HepG2 (cell line): ENCODE results near the gene CAPZB. TPM values are rescaled to one million over a fixed set of nuclear protein-coding genes. Genes with fewer than 3 reads are reported as not detected.
A peak's percentile ranks its signal among the peaks of the same experiment; 100 is the strongest.

ENCODE experiments used
- ATAC-seq: fragments of 200-7000 bp; cut with Tn5 transposase; 3 replicates; pipeline ENCODE4 v1.9.1; 2020; ENCODE audit warnings: mild to moderate bottlenecking, moderate library complexity
- BruUV-seq: library from RNA; stranded (reverse); fragments of 400-500 nt; replicated peaks from 2 replicates; lab custom pipeline; 2021; lab: Mats Ljungman, UMichigan
- CTCF ChIA-PET: fragments of 300-600 bp; formaldehyde crosslinking; extraction: SDS; loops from one replicate; lab custom pipeline; 2021; ENCODE audit warnings: low total read pairs, inconsistent platforms, low intra/inter-chr PET ratio; lab: Yijun Ruan, JAX
- POLR2A ChIA-PET: fragments of 350-600 bp; sonication (Branson Sonifier 250); formaldehyde crosslinking; loops from one replicate; lab custom pipeline; 2020; ENCODE audit warnings: antibody characterized with exemption, inconsistent platforms; lab: Yijun Ruan, JAX
- DNase-seq: peaks from one replicate; pipeline ENCODE4 v3.0.0-alpha.2; 2015; ENCODE audit warnings: low spot score
- FAIRE-seq: peaks from 3 replicates; lab custom pipeline; 2011; peaks lifted over from hg19 to GRCh38; lab: Jason Lieb, UNC
- H2AFZ ChIP-seq: one replicate; pipeline ENCODE4 v1.6.1; 2011; ENCODE audit warnings: low read length, inconsistent platforms
- H3K27ac ChIP-seq: fragments of 300-600 bp; 3 replicates; pipeline ENCODE4 v1.8.0; 2011; ENCODE audit warnings: mixed run types, mild to moderate bottlenecking, mixed read lengths, low read length, inconsistent platforms; ENCODE audit not compliant: insufficient read depth; ENCODE audit errors: extremely low read length
- H3K27me3 ChIP-seq, 2 experiments: fragments of 200-600 bp in 1 of 2; 2 replicates in 1 of 2; 3 replicates in 1 of 2; pipeline versions ENCODE4 v1.6.0 to v1.8.0; 2011; ENCODE audit warnings: low read length in 2 of 2, mild to moderate bottlenecking in 2 of 2, moderate library complexity in 2 of 2, inconsistent platforms in 1 of 2; ENCODE audit not compliant: insufficient read depth in 2 of 2, control insufficient read depth in 1 of 2
- H3K36me3 ChIP-seq, 2 experiments: fragments of 200-600 bp in 1 of 2; replicated peaks in 1 of 2; 2 replicates in 1 of 2; 3 replicates in 1 of 2; pipeline versions ENCODE4 v1.5.1 to v1.8.0; 2011; ENCODE audit warnings: low read length in 2 of 2, inconsistent platforms in 1 of 2; ENCODE audit not compliant: insufficient read depth in 2 of 2, control insufficient read depth in 1 of 2
- H3K4me1 ChIP-seq: 2 replicates; pipeline ENCODE4 v1.5.1; 2012; ENCODE audit warnings: low read length, inconsistent platforms; ENCODE audit not compliant: insufficient read depth
- H3K4me2 ChIP-seq: 2 replicates; pipeline ENCODE4 v1.6.0; 2011; ENCODE audit warnings: low read depth, low read length, inconsistent platforms
- H3K4me3 ChIP-seq, 3 experiments: fragments of 200-600 bp in 1 of 3; sonication (generic), shearing (Covaris generic) in 1 of 3; replicated peaks in 1 of 3; 2 replicates each; pipeline ENCODE4 v1.5.1; 2011 to 2016; ENCODE audit warnings: low read length in 3 of 3, inconsistent platforms in 2 of 3, low read depth in 2 of 3, mild to moderate bottlenecking in 2 of 3, control low read depth in 1 of 3, mixed read lengths in 1 of 3; ENCODE audit not compliant: insufficient read depth in 1 of 3
- H3K79me2 ChIP-seq: one replicate; pipeline ENCODE4 v1.6.1; 2011; ENCODE audit warnings: low read length, inconsistent platforms; ENCODE audit not compliant: insufficient read depth
- H3K9ac ChIP-seq: 2 replicates; pipeline ENCODE4 v1.6.0; 2011; ENCODE audit warnings: mild to moderate bottlenecking, low read depth, low read length, inconsistent platforms; ENCODE audit not compliant: insufficient read depth
- H3K9me3 ChIP-seq: 2 replicates; pipeline ENCODE4 v1.5.1; 2012; ENCODE audit warnings: mild to moderate bottlenecking, low read length
- H4K20me1 ChIP-seq: 2 replicates; pipeline ENCODE4 v1.6.0; 2011; ENCODE audit warnings: inconsistent platforms, mild to moderate bottlenecking, low read length, moderate library complexity; ENCODE audit not compliant: insufficient read depth
- AGO2 ChIP-seq: fragments of 200-400 bp; formaldehyde crosslinking; optimal IDR thresholded peaks from 2 replicates; pipeline ENCODE3; 2017; ENCODE audit warnings: mild to moderate bottlenecking, low read depth, low read length, moderate library complexity
- GABPB1 ChIP-seq: IDR thresholded peaks from 2 replicates; pipeline ENCODE4 v1.6.1; 2016; ENCODE audit warnings: mild to moderate bottlenecking, missing genetic modification reagents, moderate library complexity, missing compliant biosample characterization
- PRMT3 ChIP-seq: sonication (generic); formaldehyde crosslinking; IDR thresholded peaks from 2 replicates; pipeline ENCODE4 v1.8.1; 2022; ENCODE audit warnings: low read depth, mild to moderate bottlenecking, moderate library complexity, missing genetic modification reagents, borderline replicate concordance
- THAP9 ChIP-seq: sonication (generic); formaldehyde crosslinking; IDR thresholded peaks from 2 replicates; pipeline ENCODE4; 2020; ENCODE audit warnings: missing genetic modification reagents, mild to moderate bottlenecking, borderline replicate concordance
- TOPORS ChIP-seq: sonication (generic); formaldehyde crosslinking; IDR thresholded peaks from 2 replicates; pipeline ENCODE4 v1.8.0; 2023; ENCODE audit warnings: mild to moderate bottlenecking, missing genetic modification reagents
- ZMYM3 ChIP-seq: sonication (generic); formaldehyde crosslinking; IDR thresholded peaks from 2 replicates; pipeline ENCODE4 v1.5.1; 2020; ENCODE audit warnings: mild to moderate bottlenecking, missing genetic modification reagents
- ZNF30 ChIP-seq: sonication (generic); formaldehyde crosslinking; IDR thresholded peaks from 2 replicates; pipeline ENCODE4 v1.5.0; 2020; ENCODE audit warnings: mild to moderate bottlenecking, missing genetic modification reagents
- ZNF34 ChIP-seq: sonication (generic); formaldehyde crosslinking; IDR thresholded peaks from 2 replicates; pipeline ENCODE4 v1.4.0; 2020; ENCODE audit warnings: mild to moderate bottlenecking, missing genetic modification reagents, borderline replicate concordance
- ZNF629 ChIP-seq: sonication (generic); formaldehyde crosslinking; conservative IDR thresholded peaks from 2 replicates; pipeline ENCODE4 v1.5.0; 2020; ENCODE audit warnings: missing genetic modification reagents
- ZNF768 ChIP-seq: sonication (generic); formaldehyde crosslinking; IDR thresholded peaks from 2 replicates; pipeline ENCODE4 v1.4.0; 2020; ENCODE audit warnings: missing genetic modification reagents
- WGBS: methylation state at CpG from one replicate; pipeline ENCODE4 v1.1.6; 2017; ENCODE audit warnings: low lambda C conversion rate; 5-methylcytosine and 5-hydroxymethylcytosine counted together
- in situ Hi-C: cut with HindIII; loops from 2 replicates; pipeline ENCODE4 v1.10.0; 2017; ENCODE audit warnings: low pct_unique_long_range_greater_than_20kb; ENCODE audit not compliant: extremely low pct_ligation_motif_present
- intact Hi-C: fragments of 100-400 bp; cut with micrococcal nuclease; formaldehyde crosslinking; loops from one replicate; pipeline ENCODE4 v1.10.0; 2022; ENCODE audit not compliant: unreplicated experiment
- polyA plus RNA-seq, 8 experiments: library from polyadenylated mRNA; depleted of rRNA in 3 of 8; stranded (reverse) in 7 of 8; unstranded in 1 of 8; fragments of >200 nt; fragmentation: Illumina TruSeq in 4 of 8; extraction: Trizol in 4 of 8; gene quantifications; 2 replicates each; pipeline versions ENCODE4 v1.2.1 to v1.2.3, GENCODE V29; 2011 to 2016; ENCODE audit warnings: low read depth in 4 of 8, missing spikeins in 1 of 8, mixed read lengths in 1 of 8; ENCODE audit not compliant: insufficient read depth in 1 of 8
- total RNA-seq, 5 experiments: library from RNA; depleted of rRNA; stranded (reverse); fragments of >200 nt; fragmentation: Illumina TruSeq; extraction: Trizol; gene quantifications; 2 replicates each; pipeline ENCODE4 v1.2.3, GENCODE V29; 2016; ENCODE audit warnings: low read depth in 1 of 5

CAPZB gene
- total and polyA plus RNA-seq, 2 of the 13 experiments (the other 11 are each of a cell fraction or from before 2014, with no cell fraction given): 58.9 to 76.9 TPM

- Histone ChIP-seq H4K20me1 (no peaks in the 10 kb centered on the region), H3K27me3 (no peaks in the 10 kb centered on the region), H3K9ac (no peak overlapping the region), H2AFZ (no peak overlapping the region), H3K79me2 (no peaks in the 10 kb centered on the region), H3K4me3 (no peak overlapping the region), H3K9me3 (no peaks in the 10 kb centered on the region), H3K27ac (no peak overlapping the region), H3K36me3 (peaks cover 18 to 50% of the 10 kb centered on the region in 2 experiments), H3K4me1 (no peaks in the 10 kb centered on the region), H3K4me2 (no peak overlapping the region)
- POLR2A ChIA-PET: interaction anchor here (1.2 kb wide), 1 partner anchor 13 kb away, joined by 3 read pairs; no protein-coding TSS in a partner anchor
- 97% methylated on average over 24 of the region's 32 CpGs for WGBS
- CTCF ChIA-PET: no interaction called here
- no peak for FAIRE-seq
- no TSS peak for BruUV-seq
- peak; percentile 96 for TF ChIP-seq ZNF768 (CRISPR knock-in tag)
- 0 out of 2 replicates have a peak, but pooled peaks have one; percentile 57 for TF ChIP-seq ZMYM3 (CRISPR knock-in tag)
- no peak for TF ChIP-seq ZNF30 (CRISPR knock-in tag)
- peak; percentile 62 for TF ChIP-seq ZNF629
- 0 out of 2 replicates have a peak, but pooled peaks have one; percentile 11 for TF ChIP-seq GABPB1
- no peak for TF ChIP-seq ZNF34 (CRISPR knock-in tag)
- TF ChIP-seq AGO2: peak; percentile 45
- in situ Hi-C loops: no loop called here
- no peak for DNase-seq
- peak; percentile 18; the same call in 2 of the 3 replicates for ATAC-seq
- intact Hi-C loops: no loop called here
Measured at GRCh38 chr1:19325958-19326747, 159.2 kb downstream of the CAPZB start.

GRCh38 chr1:19325368-19325957 lies 159.9 kb downstream of the CAPZB start:
- ChIA-PET CTCF (no interaction called here), POLR2A (interaction anchor here (1.2 kb wide), 1 partner anchor 13 kb away, joined by 3 read pairs; no protein-coding TSS in a partner anchor)
- no peaks in the 10 kb centered on the region for H3K9me3 ChIP-seq
- no peaks in the 10 kb centered on the region for H3K79me2 ChIP-seq
- in situ Hi-C loops (no loop called here), intact Hi-C loops (no loop called here)
- H3K4me1 ChIP-seq: no peaks in the 10 kb centered on the region
- H3K4me2 ChIP-seq: no peak overlapping the region
- WGBS: 90% methylated on average over 10 of the region's 19 CpGs
- no peak overlapping the region for H3K9ac ChIP-seq
- FAIRE-seq: no peak
- H3K27ac ChIP-seq: no peak overlapping the region
- no peak for ATAC-seq
- no peaks in the 10 kb centered on the region for H3K27me3 ChIP-seq
- no peak for DNase-seq
- no peak overlapping the region for H2AFZ ChIP-seq
- peaks cover 18 to 50% of the 10 kb centered on the region in 2 experiments for H3K36me3 ChIP-seq
- H4K20me1 ChIP-seq: no peaks in the 10 kb centered on the region
- BruUV-seq: no TSS peak
- no peak overlapping the region for H3K4me3 ChIP-seq
- TF ChIP-seq TOPORS (CRISPR knock-in tag) (no peak), THAP9 (CRISPR knock-in tag) (no peak), PRMT3 (no peak)
